ENCODE results near the gene PGK2. TPM values are rescaled to one million over a fixed set of nuclear protein-coding genes. Genes with fewer than 3 reads are reported as not detected.

Gene PGK2
- not detected for total RNA-seq
- polyA plus RNA-seq, result not detected
- long read RNA-seq, donor 1, result 0 reads
- long read RNA-seq, donor 2, result 0 reads
- long read RNA-seq, donor 3, result 0 reads

DNA sequence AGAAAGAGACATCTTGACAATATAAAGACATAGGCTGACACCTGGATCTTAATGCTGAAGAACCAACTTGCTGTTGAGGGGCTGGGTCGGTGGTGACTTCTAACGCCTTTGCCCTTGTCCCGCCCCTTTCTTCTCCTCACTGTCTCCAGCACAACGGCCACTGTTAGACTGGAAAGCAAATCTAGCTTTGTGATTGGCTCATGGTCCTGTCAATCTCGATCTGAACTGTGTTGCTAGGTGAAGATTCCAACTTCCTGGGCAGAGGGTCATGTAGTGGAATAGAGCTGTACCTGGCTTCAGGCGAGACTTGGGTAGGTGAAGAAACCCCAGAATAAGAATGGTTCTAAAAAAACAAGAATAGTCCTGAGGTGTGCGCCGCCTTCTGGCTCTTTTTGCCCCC lies at the start of gene PGK2:
Gene PGK2, minus strand, starts transcription at position 110 of the 400 bp plus-strand sequence. Its CDS starts 98 bp downstream, at position 12.
- Histone ChIP-seq H3K4me3 (no peak within 1 kb of the TSS), H3K27ac (no peak within 1 kb of the TSS), H3K27me3 (no peaks in the 10 kb centered on the region), H3K36me3 (no peaks in the 10 kb centered on the region), H3K9me3 (no peaks in the 10 kb centered on the region), H3K4me1 (ENCODE audit: insufficient read depth) (no peaks in the 10 kb centered on the region)
- TF ChIP-seq EP300 (IDR thresholded peaks at IDR 0.05), result no peak
- TF ChIP-seq POLR2A (IDR thresholded peaks at IDR 0.05), result no peak
- TF ChIP-seq, protein P1, sequence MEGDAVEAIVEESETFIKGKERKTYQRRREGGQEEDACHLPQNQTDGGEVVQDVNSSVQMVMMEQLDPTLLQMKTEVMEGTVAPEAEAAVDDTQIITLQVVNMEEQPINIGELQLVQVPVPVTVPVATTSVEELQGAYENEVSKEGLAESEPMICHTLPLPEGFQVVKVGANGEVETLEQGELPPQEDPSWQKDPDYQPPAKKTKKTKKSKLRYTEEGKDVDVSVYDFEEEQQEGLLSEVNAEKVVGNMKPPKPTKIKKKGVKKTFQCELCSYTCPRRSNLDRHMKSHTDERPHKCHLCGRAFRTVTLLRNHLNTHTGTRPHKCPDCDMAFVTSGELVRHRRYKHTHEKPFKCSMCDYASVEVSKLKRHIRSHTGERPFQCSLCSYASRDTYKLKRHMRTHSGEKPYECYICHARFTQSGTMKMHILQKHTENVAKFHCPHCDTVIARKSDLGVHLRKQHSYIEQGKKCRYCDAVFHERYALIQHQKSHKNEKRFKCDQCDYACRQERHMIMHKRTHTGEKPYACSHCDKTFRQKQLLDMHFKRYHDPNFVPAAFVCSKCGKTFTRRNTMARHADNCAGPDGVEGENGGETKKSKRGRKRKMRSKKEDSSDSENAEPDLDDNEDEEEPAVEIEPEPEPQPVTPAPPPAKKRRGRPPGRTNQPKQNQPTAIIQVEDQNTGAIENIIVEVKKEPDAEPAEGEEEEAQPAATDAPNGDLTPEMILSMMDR (IDR thresholded peaks at IDR 0.05), result no peak
- DNase-seq, result no peak
- 89 to 91% (median 91%) methylated on average over 8 of the region's 8 CpGs for WGBS, 3 donors
- intact Hi-C loops (cut with DNase I), result no loop called here

DNA sequence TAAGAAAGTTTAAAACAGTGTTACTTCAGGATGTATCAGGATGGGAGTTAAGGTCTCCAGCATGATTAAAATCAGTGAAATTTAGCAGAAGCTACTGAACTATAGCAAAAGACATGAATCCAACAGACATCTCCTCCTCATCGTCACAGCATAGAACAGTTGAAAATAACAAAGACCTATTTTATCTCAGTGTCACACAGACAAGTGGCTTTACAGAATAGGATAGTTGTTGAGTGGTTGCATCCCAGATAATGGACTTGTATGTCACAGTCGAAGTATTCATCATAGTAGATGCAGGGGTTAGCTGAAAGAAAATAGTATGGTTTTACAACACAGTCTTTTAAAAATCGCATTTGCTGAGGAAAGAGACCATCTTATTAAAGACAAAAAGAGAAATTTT lies 48.1 kb upstream of the PGK2 start:
- WGBS, 3 donors, result 70 to 88% (median 87%) methylated on average over 3 of the region's 3 CpGs
- H3K27ac ChIP-seq, result no peak overlapping the region
- no peaks in the 10 kb centered on the region for H3K4me1 ChIP-seq (ENCODE audit: insufficient read depth)
- TF ChIP-seq POLR2A (IDR thresholded peaks at IDR 0.05) (no peak), EP300 (IDR thresholded peaks at IDR 0.05) (no peak)
- TF ChIP-seq, protein P1 (IDR thresholded peaks at IDR 0.05), result no peak
- DNase-seq, result no peak
- no peaks in the 10 kb centered on the region for H3K27me3 ChIP-seq
- intact Hi-C loops (cut with DNase I), result no loop called here
- no peak overlapping the region for H3K4me3 ChIP-seq
- H3K36me3 ChIP-seq, result no peaks in the 10 kb centered on the region
- H3K9me3 ChIP-seq, result no peaks in the 10 kb centered on the region

DNA sequence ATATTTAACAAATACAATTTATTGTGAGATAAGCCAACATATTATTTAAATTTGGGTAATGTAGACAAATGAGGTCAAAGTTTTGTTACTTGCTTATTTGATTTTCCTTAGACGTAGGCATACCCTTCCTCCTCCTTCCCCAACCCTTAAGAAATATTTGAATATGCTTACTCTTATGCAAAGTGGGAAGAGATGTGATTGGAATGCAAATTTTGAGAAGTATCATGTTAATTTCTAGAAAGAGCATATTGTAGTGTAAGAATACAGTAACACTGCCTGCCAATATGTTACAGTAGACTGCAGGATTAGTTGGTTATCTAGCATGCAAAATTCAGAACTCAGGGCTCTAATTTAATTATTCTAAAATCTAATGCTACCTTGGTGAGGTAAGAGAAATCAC lies 46.3 kb upstream of the PGK2 start:
- intact Hi-C loops (cut with DNase I), result no loop called here
- H3K4me1 ChIP-seq (ENCODE audit: insufficient read depth), result no peaks in the 10 kb centered on the region
- no peaks in the 10 kb centered on the region for H3K36me3 ChIP-seq
- TF ChIP-seq EP300 (IDR thresholded peaks at IDR 0.05) (no peak), POLR2A (IDR thresholded peaks at IDR 0.05) (no peak)
- TF ChIP-seq, protein P1 (IDR thresholded peaks at IDR 0.05), result no peak
- H3K4me3 ChIP-seq, result no peak overlapping the region
- DNase-seq, result no peak
- WGBS, 3 donors, result 42 to 63% (median 52%) methylated on average over 1 of the region's 1 CpG
- H3K27me3 ChIP-seq, result no peaks in the 10 kb centered on the region
- H3K27ac ChIP-seq, result no peak overlapping the region
- no peaks in the 10 kb centered on the region for H3K9me3 ChIP-seq

DNA sequence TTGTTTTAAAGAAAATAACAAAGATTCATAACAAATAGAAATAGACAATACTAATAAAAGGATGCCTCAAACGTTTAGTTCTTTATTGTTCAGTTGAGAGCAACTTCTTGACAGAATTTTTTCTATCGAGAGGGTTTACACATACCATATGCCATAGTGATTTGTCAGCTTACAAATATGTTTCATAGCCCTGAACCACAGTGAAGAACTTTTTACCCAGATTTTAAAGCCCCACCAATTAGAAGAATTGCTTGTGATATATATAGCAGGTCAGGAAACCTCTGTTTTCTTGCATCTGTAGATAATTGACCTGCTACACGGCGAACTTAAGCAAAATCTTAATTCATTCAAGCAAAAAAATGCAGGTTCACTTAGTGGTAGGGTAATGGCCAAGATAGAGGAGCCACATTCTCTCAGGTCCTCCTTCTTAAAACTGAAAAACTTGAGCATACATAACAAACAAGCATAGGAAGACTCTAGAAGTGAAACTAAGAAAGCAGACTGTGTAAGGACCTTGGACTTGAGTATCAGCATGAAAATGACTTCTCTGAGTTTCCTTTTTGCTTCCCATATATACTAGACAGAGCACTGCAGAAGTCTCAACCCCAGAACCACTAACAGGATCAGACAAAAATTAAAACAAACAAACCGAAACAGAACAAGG lies 39.8 kb upstream of the PGK2 start:
- no peak overlapping the region for H3K4me3 ChIP-seq
- TF ChIP-seq EP300 (IDR thresholded peaks at IDR 0.05) (no peak), POLR2A (IDR thresholded peaks at IDR 0.05) (no peak)
- TF ChIP-seq, protein P1 (IDR thresholded peaks at IDR 0.05), result no peak
- intact Hi-C loops (cut with DNase I), result no loop called here
- 46 to 57% (median 52%) methylated on average over 5 of the region's 5 CpGs for WGBS, 3 donors
- no peak for DNase-seq
- no peaks in the 10 kb centered on the region for H3K27me3 ChIP-seq
- no peaks in the 10 kb centered on the region for H3K36me3 ChIP-seq
- no peaks in the 10 kb centered on the region for H3K9me3 ChIP-seq
- no peak overlapping the region for H3K27ac ChIP-seq
- no peaks in the 10 kb centered on the region for H3K4me1 ChIP-seq (ENCODE audit: insufficient read depth)
